Bladder microvascular endothelial cell (primary cell): ENCODE data around the gene RBM11. TPM values are rescaled to one million over a fixed set of nuclear protein-coding genes. Genes with fewer than 3 reads are reported as not detected.

Experiments used
- total RNA-seq: library from RNA; depleted of rRNA; stranded (reverse); fragments of >200 nt; gene quantifications from 2 replicates; pipeline ENCODE4 v1.2.3, GENCODE V29; 2014

The RBM11 gene, protein sequence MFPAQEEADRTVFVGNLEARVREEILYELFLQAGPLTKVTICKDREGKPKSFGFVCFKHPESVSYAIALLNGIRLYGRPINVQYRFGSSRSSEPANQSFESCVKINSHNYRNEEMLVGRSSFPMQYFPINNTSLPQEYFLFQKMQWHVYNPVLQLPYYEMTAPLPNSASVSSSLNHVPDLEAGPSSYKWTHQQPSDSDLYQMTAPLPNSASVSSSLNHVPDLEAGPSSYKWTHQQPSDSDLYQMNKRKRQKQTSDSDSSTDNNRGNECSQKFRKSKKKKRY
- not detected in 2 replicates for total RNA-seq

DNA sequence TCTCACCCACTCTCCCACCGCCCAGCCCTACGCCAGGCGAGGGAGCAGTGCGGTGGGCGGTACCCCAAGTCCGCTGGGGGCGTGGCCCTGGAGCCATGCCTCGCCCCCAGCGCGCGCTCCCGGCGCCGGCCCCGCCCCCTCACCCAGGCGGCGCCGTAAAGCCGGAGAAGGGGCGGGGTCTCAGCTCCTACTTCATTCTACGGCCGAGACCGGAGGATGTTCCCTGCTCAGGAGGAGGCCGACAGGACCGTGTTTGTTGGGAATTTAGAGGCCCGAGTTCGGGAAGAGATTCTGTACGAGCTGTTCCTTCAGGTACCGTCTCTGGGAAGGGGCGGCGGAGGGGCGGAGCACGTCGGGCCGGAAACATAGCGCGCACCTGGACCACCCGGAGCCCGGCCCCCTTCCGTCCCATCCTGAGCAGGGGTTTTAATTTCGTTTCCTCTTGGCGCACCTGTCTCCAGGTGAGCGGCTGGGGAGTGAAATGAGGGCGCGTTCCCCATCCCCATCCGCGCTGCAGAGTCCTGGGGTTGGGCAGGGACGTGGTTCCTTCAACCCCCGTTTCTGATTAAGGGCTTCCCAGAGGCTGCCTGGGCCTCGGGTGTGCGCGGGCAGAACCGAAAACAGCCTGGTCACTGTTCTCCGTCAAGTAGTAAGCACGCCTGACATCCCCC lies at the start of gene RBM11:
RBM11 (plus strand) TSS at position 187 of the 671 bp plus-strand sequence; CDS start at position 217, 30 bp downstream.

DNA sequence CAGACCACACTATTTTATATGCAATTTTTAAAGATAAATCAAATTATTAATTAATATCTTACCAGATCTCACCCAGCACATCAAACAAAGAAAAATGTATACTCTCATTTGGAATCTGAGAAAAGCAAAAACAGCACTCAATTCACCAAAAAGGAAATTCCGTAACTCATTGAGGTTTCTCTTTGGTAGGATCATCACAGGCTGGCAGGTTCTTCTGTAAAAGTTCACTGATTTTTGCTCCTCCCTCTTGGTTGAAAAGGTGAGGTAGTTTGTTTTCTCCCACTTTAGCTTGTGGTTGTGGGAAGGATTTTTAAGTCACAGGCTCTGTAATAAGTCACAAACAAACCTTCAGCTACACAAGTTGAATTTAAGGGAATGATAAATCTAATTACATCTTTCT lies 5.2 kb upstream of the RBM11 start, which contains the start of gene LIPI:
LIPI (minus strand) TSS at position 218 of the 400 bp plus-strand sequence; CDS start at position 108, 110 bp downstream.

Other genes starting within 250 kb of the RBM11 start
- not detected in 2 replicates for gene LIPI, start 5.2 kb upstream of the RBM11 start, total RNA-seq
- gene HSPA13, start 167.0 kb downstream of the RBM11 start, total RNA-seq, result 23.0 and 46.6 TPM in 2 replicates